ENCODE results near the gene ANKLE1.

GRCh38 chr19:17248011-17248776, 33.5 kb upstream of the ANKLE1 start:
- TF ChIP-seq, protein P1, sequence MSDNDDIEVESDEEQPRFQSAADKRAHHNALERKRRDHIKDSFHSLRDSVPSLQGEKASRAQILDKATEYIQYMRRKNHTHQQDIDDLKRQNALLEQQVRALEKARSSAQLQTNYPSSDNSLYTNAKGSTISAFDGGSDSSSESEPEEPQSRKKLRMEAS (CRISPR knock-in tag; IDR thresholded peaks at IDR 0.05): peak; percentile 45; the same call in 1 of the 2 replicates
- TF ChIP-seq CTCF (IDR thresholded peaks at IDR 0.05): no peak

All from WTC11 (cell line).